NCI-H2196 treated with DMSO at 0.1 percent for 48 hours (cell line): Measurements from ENCODE around the gene S100P.
"Not testable (repeated sequence)": the region's sequence is repeated elsewhere in the genome, so short reads cannot be mapped to it uniquely, and the experiment has no call there.

ENCODE experiments used
- DNase-seq: peaks from one replicate; lab custom pipeline; 2025; ENCODE audit not compliant: unreplicated experiment; lab: John Stamatoyannopoulos, UW

The S100P gene

DNA sequence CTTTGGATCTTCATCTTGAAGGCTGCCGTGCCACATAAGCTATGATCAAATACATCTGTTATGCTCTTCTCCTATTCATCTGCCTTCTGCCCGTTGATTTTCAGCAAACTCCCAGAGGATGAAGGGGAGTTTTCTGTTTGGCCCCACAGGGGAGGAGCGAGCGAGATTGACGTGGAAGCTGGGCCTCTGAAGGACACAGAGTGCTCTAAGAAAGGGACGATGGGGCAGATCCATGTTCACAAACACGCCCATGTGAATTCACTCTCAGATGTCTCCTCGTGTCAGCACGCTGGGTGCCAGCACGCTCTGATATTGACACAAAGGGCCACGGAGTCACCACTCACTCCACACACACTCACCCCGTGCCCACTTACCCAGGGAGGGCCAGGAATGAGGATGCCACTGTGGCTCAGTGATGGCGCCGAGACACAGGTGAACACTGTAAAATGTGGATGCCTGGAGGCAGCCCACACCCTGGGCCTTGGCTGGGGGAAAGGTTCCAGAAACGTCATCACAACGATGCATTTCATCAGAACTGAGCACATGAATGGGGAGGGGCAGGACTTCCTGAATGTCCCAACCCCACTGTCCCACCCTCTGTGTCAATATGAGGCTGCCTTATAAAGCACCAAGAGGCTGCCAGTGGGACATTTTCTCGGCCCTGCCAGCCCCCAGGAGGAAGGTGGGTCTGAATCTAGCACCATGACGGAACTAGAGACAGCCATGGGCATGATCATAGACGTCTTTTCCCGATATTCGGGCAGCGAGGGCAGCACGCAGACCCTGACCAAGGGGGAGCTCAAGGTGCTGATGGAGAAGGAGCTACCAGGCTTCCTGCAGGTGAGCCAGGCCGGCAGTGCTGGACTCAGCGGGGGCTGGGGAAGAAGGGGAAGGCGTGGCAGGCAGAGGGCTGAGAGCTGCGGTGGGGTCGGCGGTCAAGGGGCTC, at the start of gene S100P:
S100P (plus strand) TSS at position 648 of the 946 bp plus-strand sequence; CDS start at position 703, 55 bp downstream.
- DNase-seq = no peak

DNA sequence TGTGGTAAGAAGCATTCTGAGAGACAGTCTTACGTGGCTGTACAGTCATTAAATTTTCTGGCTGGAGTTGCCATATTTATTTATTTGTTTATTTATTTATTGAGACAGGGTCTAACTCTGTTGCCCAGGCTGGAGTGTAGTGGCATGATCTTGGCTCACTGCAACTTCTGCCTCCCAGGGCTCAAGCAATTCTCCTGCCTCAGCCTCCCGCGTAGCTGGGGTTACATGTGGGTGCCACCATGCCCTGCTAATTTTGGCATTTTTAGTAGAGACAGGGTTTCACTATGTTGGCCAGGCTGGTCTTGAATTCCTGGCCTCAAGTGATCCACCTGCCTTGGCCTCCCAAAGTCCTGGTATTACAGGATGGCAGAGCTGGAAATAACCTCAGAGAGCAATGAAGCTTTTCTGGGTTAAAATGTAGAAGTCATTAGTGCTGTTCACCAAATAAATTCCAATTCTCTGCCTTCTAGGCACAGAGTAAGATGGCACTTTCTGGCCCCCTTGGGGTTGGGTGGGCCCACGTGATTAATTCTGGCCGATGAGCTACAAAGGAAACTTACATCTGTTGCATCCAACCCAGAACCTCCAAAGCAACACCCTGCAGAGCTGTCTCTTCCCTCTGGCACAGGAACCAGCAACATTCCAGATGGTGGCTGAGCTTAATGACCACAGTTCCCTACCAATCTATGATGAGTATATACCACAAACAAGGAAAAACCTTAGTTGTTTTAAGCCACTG, 48.7 kb upstream of the S100P start:
- no peak for DNase-seq

DNA sequence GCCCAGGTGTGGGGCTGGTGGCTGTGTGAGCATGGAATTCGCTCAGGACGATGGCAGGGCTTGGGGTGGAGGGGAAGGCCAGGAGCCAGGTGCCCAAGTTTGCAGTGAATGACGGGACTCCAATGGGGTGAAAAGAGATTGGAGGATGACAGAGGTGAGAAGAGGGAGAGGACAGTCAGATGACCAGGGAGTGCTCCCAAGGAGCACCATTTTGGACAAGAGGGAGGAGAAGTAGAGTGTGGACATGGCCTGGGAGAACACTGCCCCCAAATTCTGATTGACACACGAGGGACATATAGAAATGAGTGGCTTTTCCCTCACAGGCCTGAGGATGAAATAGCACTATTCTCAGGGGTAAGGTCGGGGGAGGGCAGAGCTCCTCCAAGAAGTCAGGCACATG, 46.5 kb upstream of the S100P start:
- no peak for DNase-seq

DNA sequence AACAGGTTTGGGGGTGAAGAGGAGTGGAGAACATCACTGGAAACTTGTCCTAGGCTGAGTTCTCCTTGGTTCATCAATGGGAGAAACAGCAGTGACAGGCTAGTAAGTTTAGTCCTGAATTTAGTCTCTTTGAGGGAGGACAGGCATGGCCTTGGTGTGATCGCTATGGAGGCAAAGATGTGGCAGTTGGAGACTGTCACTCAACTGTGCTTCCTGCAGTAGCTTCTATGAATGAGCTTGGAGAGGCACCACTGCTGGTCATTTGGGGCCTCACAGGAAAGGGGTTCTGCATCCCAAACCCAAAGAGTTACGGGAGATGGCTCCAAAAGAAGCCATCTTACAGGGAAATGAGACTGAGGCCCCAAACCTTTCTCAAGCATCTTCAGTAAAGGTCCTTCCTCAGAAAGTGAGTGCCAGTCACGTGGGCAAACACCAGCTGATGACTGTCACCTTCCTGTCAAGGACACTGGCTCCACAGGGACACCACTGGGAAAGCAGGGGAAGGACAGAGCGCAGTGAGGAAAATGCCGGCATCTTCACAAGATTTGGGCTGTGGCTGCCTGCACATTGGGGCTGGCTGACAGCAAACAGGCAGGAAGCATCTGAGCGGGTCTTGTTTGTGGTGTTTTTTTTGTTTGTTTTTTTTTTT, 46.0 kb upstream of the S100P start:
- no peak for DNase-seq

DNA sequence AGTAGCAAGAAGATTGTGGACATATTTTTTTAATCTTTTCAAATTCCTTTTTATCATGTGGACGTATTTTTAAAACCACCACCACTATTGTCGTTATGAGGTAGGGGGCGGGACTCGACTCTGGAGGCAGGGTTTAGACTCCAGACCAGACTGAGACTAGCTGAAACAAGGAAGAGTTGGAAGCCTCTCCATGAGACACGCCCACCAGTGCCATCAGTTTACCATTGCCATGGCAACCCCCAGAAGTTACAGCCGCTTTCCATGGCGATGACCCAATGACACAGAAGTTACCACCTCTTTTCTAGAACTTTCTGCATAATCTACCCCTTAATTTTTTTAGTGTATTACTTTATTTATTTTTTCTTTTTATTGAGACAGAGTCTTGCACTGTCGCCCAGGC, 44.5 kb upstream of the S100P start:
- DNase-seq = no peak

DNA sequence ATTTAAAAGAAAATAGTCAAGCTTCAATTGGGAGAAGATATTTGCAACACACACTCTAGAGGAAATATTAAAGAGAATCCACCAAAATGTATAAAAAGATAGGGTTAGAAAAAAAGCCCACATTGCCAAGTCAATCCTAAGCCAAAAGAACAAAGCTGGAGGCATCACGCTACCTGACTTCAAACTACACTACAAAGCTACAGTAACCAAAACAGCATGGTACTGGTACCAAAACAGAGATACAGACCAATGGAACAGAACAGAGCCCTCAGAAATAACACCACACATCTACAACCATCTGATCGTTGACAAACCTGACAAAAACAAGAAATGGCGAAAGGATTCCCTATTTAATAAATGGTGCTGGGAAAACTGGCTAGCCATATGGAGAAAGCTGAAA, 39.5 kb upstream of the S100P start:
- DNase-seq = not testable (repeated sequence)

DNA sequence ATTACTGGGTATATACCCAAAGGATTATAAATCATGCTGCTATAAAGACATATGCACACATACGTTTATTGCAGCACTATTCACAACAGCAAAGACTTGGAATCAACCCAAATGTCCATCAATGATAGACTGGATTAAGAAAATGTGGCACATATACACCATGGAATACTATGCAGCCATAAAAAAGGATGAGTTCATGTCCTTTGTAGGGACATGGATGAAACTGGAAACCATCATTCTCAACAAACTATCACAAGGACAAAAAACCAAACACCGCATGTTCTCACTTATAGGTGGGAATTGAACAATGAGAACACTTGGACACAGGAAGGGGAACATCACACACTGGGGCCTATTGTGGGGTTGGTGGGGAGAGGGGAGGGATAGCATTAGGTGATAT, 38.4 kb upstream of the S100P start:
- DNase-seq = not testable (repeated sequence)

DNA sequence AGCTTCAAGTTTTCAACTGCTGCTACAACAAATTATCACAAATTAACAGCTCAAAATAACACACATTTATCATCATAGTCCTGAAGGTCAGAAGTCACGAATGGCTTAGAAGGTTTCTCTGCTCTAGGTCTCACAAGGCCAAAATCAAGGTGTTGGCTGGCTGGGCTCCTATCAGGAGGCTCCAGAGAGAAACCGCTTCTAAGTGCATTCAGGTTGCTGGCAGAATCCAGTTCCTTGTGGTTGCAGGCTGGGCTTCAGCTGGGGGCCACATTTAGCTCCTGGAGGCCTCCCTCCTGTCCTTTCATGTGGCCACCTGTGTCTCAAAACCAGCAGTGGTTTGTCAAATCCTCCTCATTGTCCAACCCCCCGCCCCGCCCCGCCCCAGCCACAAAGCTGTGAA, 37.8 kb upstream of the S100P start:
- DNase-seq = no peak

DNA sequence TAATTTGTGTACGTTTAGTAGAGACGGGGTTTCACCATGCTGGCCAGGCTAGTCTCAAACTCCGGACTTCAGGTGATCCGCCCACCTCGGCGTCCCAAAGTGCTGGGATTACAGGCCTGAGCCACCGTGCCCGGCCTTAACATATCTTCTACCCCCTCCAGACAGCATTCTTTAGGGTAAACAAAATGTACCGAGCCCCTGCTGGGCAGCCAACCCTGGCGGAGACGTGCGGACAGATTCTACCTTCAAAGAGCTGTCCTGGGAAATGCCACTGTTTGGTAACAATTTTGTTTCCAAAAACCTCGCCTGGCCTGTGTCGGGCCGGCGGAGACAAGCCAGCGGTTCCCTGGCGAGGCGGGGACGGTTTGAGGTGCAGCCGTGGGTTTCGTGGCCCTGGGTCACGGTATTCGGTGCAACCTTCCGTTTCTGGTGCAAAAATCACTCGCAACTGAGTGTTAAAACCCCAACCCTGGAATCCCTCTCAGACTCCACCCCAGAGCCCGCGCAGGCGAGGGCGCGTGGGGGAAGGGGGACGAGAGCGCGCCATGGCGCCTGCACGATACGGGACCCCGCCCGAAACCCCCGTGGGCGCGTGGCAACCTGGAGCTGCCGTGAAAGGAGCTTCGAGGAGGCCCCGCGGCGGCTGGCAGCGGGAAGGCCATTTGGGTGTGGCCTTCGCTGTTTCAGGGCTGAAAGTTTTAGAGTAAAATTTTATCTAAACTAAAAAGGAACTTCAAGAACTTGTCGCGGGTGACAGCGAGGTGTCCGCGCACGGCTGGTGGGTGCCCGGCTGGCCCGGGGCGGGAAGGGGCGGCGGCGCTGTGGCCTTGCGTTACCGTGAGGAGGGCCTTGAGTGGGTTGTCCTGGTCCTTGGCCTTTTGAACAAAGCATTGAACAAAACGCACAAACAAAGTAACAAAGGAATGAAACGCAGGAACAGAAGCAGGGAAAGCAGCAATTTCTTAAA, 36.2 kb upstream of the S100P start:
- DNase-seq = no peak

DNA sequence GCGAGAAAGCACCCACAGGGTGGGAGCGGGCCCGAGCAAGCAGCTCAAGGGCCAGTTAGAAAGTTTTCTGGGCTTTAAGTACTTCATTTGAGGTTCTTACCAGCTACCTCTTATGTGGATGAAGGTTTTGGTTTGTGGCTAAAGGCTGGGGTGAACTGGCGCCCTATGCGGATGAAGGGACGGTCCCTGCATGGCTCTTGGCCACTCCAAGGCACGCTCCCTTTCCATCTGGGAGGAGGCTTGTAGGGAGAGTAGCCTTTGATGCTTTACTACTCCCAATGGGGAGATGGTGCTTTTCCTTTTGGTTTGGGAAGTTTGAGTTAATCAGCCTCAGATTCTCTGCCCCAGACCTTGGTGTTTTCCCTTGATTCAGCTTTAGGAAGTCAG, 35.5 kb upstream of the S100P start:
- no peak for DNase-seq

DNA sequence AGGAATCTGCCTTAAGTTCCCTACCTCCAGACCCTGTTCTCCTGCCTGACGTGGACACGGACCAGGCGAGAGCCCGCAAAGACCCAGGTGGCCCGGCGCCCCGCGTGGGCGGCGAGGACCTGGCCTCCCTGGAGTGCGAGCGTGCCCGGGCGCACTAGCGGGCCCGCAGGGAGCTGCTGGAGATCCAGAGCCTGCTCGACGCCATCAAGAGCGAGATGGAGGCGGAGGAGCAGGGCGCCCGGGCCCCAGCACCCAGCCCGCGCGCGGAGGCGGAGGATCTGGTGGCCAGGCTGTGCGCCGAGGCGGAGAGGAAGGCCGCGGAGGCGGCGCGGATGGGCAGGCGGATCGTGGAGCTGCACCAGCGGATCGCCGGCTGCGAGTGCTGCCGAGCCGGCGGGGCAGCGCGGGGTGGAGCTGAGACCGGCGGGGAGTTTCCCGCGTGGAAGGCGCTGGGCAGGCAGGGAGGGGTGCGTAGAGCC, 35.0 kb upstream of the S100P start:
- no peak for DNase-seq

DNA sequence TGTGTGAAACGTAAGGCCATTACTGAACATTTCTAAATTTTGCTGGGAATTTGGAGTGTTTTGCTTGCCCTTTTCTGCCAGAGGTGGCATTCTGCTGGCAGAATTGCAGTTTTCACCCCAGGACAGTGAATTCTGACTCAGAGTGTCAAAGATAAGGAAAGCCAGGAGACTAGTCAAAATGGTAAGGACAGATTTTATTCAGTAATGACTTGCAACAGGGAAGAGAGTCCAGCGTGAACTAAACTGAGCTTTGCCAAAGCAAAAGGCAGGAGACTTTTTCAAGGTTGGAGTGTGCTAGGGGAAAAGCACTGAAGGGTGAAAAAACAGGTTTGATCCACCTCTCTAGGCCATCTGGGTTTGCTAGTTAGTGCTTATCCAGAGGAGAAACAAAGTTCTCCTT, 33.8 kb upstream of the S100P start:
- no peak for DNase-seq

DNA sequence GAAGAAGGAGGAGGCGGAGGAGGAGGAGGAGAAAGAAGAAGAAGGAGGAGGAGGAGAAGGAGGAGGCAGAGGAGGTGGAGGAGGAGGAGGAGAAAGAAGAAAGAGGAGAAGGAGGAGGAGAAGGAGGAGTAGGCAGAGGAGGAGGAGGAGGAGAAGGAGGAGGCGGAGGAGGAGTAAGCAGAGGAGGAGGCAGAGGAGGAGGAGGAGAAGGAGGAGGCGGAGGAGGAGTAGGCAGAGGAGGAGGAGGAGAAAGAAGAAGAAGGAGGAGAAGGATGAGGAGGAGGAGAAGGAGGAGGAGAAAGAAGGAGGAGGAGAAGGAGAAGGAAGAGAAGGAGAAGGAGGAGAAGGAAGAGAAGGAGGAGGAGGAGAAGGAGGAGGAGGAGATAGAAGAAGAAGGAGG, 33.2 kb upstream of the S100P start:
- no peak for DNase-seq

DNA sequence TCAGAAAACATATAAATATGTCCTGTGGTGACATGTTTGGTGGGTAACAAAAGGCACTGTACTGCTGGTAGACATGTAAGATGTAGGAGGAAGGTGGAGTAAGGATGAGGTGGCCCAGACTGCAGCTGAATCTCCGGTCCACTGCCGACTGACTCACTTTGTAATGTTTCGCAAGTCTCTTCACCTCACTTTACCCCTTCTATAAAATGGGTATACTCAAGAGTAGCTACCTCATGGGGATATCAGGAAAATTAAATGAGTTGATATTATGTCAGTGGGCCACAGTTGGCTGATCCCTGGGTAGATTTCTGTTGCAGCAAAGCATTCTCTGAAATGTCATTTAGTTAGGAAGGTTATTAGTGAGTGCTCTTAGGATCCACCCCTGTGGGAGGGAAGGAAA, 31.1 kb upstream of the S100P start:
- no peak for DNase-seq

DNA sequence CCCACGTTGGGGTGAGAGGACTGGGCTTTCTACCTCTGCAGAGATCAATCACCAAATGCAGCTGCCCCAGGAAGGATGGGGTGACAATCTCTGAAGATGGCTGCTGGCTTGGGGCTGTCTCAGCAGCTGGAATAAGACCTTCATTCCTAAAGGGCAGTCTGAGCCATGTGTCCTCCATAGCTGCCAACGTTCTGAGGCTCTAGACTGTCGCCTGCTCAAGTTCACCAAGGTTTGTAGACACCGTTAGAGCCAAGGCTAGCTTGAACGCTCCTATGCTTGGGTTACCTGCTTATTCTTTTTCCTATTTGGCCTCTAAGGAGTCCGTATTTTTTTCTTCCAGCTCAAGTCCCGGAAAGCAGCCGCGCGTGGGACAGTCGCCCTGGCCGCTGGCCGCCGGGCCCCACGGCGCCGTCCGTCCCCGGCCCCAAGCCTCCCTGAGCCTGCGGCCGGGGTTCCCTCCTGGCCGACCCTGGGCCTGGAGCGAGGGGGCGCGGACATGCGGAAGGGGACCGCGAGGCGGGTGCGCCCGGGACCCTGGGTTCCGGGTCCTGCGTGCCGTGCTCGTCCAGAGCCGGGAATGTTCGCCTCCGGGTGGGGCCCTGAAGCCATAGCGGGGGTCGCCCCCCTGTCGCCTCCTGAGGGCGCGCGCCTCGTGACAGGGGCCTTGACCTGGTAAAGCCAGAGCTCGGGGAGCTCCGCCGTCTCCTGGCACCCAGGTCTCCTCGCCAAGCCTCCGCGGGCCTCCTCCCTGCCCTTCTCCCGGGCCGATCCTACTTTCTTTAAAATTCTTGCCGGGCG, 29.9 kb upstream of the S100P start:
- DNase-seq = no peak

DNA sequence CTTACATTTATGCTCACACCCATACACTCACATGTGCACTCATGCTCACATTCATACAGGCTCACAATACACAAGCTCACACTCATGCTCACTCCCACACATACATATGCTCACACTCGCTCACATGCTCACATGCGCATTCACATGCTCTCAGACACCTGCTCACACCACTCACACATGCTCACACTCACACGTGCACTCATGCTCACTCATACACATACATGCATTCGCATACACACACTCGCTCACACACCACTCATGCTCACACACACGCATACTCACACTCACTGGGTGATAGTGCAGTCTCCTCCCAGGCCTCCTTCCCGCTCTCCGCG, 28.4 kb upstream of the S100P start:
- no peak for DNase-seq

DNA sequence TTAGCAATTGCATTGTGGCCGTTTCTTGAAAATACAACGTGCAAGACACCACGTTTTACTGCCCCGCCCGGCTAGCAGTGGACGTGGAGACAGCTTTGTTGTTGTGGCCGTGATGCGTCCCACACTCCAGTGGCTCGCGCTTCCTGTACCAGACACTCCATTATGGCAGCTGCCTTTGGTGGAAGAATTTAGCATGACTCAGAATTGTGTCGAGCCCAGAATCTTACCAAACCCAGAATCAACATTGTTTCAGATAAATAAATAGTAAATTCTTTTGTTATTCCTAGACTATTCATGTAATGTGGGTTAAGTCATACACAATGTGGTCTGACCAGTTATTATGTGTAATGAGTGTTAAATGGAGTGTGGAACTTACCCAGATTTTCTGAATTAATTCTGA, 25.3 kb upstream of the S100P start:
- no peak for DNase-seq

DNA sequence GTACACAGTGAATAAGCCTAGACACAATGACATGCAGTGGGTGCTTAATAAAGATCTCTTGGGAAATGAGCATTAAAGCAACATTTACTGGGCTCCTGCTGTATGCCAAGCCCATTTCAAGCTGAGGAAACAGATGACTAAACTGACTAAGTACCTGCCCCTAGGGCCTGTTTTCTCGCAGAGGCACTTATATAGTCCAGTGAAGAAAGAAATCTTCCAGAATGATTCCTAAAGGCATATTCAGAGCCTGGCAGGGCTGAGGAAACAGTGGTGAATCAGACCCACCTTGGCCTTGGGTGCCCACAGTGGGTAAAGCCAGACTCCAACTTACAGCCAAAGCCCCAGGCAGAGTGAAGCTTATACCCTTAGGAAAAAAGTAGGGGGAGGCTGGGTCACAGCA, 22.0 kb upstream of the S100P start:
- no peak for DNase-seq

DNA sequence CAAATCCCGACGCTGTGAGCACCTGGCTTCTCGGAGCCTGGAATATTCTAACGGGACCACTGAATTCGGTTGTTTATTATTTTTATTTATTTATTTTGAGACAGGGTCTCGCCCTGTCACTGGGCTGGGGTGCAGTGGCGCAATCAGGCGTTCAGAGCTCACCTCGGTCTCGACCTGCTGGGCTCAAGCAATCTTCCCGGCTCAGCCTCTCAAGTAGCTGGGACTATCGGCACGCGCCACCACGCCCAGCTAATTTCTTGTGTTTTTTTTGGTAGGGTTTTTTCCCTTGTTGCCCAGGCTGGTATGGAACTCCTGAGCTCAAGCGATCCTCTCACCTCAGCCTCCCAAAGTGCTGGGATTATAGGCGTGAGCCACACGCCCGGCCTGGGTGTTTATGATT, 21.5 kb upstream of the S100P start:
- no peak for DNase-seq
